HCT116 (cell line): ENCODE data around the gene ZNF317.

Experiments
- ATF3 ChIP-seq: IDR thresholded peaks from 2 replicates; pipeline ENCODE4 v1.6.1; 2012
- CEBPB ChIP-seq: IDR thresholded peaks from 2 replicates; pipeline ENCODE4 v1.6.1; 2012; ENCODE audit warnings: low read depth
- CTCF ChIP-seq, 3 experiments: fragments of 200-600 bp in 1 of 3; sonication (generic) in 1 of 3; IDR thresholded peaks in 2 of 3; conservative IDR thresholded peaks in 1 of 3; 2 replicates each; pipeline ENCODE4 v1.5.1; 2012 to 2017; ENCODE audit warnings: low read depth in 2 of 3, low read length in 2 of 3, antibody characterized with exemption in 1 of 3, borderline replicate concordance in 1 of 3, control low read depth in 1 of 3, mild to moderate bottlenecking in 1 of 3, mixed read lengths in 1 of 3, mixed run types in 1 of 3, moderate library complexity in 1 of 3; ENCODE audit not compliant: insufficient read depth in 1 of 3
- EGR1 ChIP-seq: IDR thresholded peaks from 2 replicates; pipeline ENCODE4 v1.6.1; 2012; ENCODE audit warnings: low read depth
- ELF1 ChIP-seq: IDR thresholded peaks from 2 replicates; pipeline ENCODE4 v1.6.1; 2012; ENCODE audit warnings: low read depth, borderline replicate concordance
- EZH2 ChIP-seq: fragments of 200-600 bp; sonication (generic); IDR thresholded peaks from 2 replicates; pipeline ENCODE4 v1.6.1; 2017; ENCODE audit warnings: antibody characterized with exemption, mixed run types
- EZH2phosphoT487 ChIP-seq: fragments of 200-600 bp; IDR thresholded peaks from 2 replicates; pipeline ENCODE4 v1.6.1; 2018; ENCODE audit warnings: antibody characterized with exemption, borderline replicate concordance
- JUND ChIP-seq: IDR thresholded peaks from 2 replicates; pipeline ENCODE4 v1.6.1; 2012
- MAX ChIP-seq: IDR thresholded peaks from 2 replicates; pipeline ENCODE4 v1.6.1; 2012
- POLR2A ChIP-seq: IDR thresholded peaks from 2 replicates; pipeline ENCODE4 v1.7.0; 2011; ENCODE audit warnings: borderline replicate concordance; ENCODE audit not compliant: insufficient read depth, insufficient read length; ENCODE audit errors: extremely low read depth
- POLR2AphosphoS5 ChIP-seq: IDR thresholded peaks from 2 replicates; pipeline ENCODE4 v1.6.1; 2011; ENCODE audit warnings: mild to moderate bottlenecking, low read depth, low read length, moderate library complexity
- REST ChIP-seq: IDR thresholded peaks from 2 replicates; pipeline ENCODE4 v1.6.1; 2012; ENCODE audit warnings: low read depth
- YY1 ChIP-seq: IDR thresholded peaks from 2 replicates; pipeline ENCODE4 v1.6.1; 2011; ENCODE audit warnings: low read length, low read depth, moderate library complexity, mild to moderate bottlenecking; ENCODE audit not compliant: insufficient replicate concordance; ENCODE audit errors: extremely low read depth
- ZFX ChIP-seq: fragments of 450-650 bp; IDR thresholded peaks from 2 replicates; pipeline ENCODE4 v1.6.1; 2017

- peak; percentile 47 to 83 (median 76); a peak in 5 of 6 replicates for TF ChIP-seq CTCF (IDR thresholded peaks at IDR 0.05 in 2 of 3, conservative IDR thresholded peaks at IDR 0.05 in 1 of 3; ENCODE audit: borderline replicate concordance in 1 of 3, insufficient read depth in 1 of 3, low read depth in 2 of 3, low read length in 2 of 3)
- TF ChIP-seq EGR1 = no peak
- TF ChIP-seq REST = no peak
- TF ChIP-seq POLR2A = no peak
- no peak for TF ChIP-seq EZH2
- no peak for TF ChIP-seq EZH2phosphoT487
- no peak for TF ChIP-seq CEBPB
- no peak for TF ChIP-seq YY1
- no peak for TF ChIP-seq ATF3
- no peak for TF ChIP-seq ZFX
- TF ChIP-seq POLR2AphosphoS5 = no peak
- no peak for TF ChIP-seq MAX
- TF ChIP-seq ELF1 = no peak
- no peak for TF ChIP-seq JUND
These were observed 65.4 kb downstream of the ZNF317 start for GRCh38 chr19:9205501-9206113.
